Upper lobe of left lung (tissue), 4 donors: ENCODE data around the gene CDH22.

Source experiments
- EP300 ChIP-seq, 4 donors: sonication (generic); formaldehyde crosslinking; IDR thresholded peaks; one replicate each; pipeline ENCODE4 v1.5.1; 2017; ENCODE audit warnings: antibody characterized with exemption in 4 of 4, control low read depth in 2 of 4
- POLR2A ChIP-seq, 4 donors: fragments of 450-650 bp; IDR thresholded peaks; one replicate each; pipeline ENCODE4 v1.5.1; 2016 to 2017; ENCODE audit warnings: antibody characterized with exemption in 4 of 4, mild to moderate bottlenecking in 2 of 4
- POLR2AphosphoS5 ChIP-seq, 2 donors: sonication (generic); formaldehyde crosslinking; IDR thresholded peaks; one replicate each; pipeline ENCODE4 v1.5.1; 2017; ENCODE audit warnings: antibody characterized with exemption in 2 of 2
- TF ChIP-seq, protein P1 (sequence below), 6 experiments: fragments of 450-650 bp in 4 of 6; fragments of 200-600 bp in 2 of 6; sonication (generic) in 2 of 6; IDR thresholded peaks; one replicate each; pipeline ENCODE4 v1.5.1; 2016 to 2019; ENCODE audit warnings: antibody characterized with exemption in 6 of 6

DNA sequence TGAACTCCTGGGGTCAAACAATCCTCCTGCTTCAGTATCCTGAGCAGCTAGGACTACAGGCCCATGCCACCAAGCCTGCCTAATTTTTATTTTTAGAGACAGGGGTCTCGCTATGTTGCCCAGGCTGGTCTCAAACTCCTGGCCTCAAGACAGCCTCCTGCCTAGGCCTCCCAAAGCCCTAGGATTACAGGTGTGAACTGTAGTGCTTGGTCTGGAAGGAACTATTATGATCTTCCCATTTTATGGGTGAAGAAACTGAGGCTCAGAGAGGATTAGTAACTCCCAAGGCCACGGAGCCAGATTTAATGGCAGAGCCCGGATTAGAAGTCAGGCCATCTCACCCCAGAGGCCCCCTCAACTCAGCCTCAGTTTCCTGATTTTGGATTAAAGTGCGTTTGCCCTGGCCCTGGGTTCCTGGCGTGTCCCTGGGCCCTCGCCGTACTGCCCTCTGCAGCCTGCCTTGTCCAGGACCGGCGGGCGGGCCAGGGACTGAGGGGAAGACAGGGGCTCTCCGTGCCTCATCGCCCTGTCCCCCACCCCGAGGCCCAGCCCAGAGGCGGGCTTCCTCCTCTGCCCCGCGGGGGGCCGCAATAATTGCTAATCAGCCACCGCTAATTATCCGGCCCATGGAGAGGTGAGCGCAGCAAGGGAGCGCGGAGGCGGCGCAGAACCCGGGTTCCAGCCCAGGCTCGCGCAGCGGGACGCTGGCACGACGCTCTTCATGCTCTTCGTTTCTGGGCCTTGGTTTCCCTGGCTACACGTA lies 155.3 kb downstream of the CDH22 start:
- TF ChIP-seq, protein P1, sequence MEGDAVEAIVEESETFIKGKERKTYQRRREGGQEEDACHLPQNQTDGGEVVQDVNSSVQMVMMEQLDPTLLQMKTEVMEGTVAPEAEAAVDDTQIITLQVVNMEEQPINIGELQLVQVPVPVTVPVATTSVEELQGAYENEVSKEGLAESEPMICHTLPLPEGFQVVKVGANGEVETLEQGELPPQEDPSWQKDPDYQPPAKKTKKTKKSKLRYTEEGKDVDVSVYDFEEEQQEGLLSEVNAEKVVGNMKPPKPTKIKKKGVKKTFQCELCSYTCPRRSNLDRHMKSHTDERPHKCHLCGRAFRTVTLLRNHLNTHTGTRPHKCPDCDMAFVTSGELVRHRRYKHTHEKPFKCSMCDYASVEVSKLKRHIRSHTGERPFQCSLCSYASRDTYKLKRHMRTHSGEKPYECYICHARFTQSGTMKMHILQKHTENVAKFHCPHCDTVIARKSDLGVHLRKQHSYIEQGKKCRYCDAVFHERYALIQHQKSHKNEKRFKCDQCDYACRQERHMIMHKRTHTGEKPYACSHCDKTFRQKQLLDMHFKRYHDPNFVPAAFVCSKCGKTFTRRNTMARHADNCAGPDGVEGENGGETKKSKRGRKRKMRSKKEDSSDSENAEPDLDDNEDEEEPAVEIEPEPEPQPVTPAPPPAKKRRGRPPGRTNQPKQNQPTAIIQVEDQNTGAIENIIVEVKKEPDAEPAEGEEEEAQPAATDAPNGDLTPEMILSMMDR (IDR thresholded peaks at IDR 0.05), result no peak
- TF ChIP-seq EP300 (IDR thresholded peaks at IDR 0.05) (no peak), POLR2AphosphoS5 (IDR thresholded peaks at IDR 0.05) (no peak), POLR2A (IDR thresholded peaks at IDR 0.05) (no peak)
